DMS53 treated with DMSO at 0.1 percent for 48 hours (cell line): ENCODE measurements around the gene FLYWCH2.

Experiments
- DNase-seq: peaks from one replicate; lab custom pipeline; 2025; ENCODE audit not compliant: unreplicated experiment; lab: John Stamatoyannopoulos, UW

The FLYWCH2 gene

DNA sequence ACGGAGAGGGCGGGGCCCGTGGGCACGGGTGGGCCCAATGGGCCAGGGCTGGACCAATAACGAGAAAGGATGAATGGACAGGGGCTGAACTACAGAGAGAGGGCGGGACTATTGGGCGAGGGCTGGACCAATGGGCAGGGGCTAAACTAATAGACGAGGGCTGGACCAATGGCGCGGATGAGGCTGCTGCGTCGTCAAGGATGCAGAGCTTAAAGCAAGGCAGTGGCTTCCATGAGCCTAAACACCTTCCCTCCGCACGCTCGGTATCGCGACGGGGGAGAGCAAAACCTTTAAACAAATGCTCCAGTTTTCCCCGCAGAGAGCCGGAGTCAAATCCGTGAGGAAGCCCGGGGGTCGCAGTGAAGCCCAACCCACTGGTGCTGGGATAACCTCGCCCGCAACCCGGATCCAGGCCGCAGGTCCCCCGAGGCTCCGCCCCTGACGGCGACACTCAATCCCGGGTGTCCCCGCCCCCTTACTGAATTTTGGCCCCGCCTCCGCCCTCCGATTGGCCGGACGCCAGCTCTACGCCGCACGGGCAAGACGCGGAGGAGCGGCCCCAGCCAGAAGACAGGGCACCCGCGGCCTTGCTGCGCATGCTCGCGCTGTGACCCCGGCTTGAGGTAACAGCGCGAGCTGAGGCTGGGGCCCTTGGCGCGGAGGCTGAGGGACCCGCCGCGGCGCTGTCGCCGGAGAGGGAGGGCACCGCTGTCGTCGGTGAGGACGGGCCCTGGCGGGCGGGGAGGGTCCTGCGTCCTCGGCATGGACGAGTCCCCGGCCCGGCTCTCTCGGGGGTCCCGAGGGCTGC is at the start of gene FLYWCH2:
TSS of gene FLYWCH2 (plus strand) at position 566 of the 808 bp plus-strand sequence. CDS start 13,235 bp downstream, outside the sequence.
- DNase-seq: peak; percentile 81

DNA sequence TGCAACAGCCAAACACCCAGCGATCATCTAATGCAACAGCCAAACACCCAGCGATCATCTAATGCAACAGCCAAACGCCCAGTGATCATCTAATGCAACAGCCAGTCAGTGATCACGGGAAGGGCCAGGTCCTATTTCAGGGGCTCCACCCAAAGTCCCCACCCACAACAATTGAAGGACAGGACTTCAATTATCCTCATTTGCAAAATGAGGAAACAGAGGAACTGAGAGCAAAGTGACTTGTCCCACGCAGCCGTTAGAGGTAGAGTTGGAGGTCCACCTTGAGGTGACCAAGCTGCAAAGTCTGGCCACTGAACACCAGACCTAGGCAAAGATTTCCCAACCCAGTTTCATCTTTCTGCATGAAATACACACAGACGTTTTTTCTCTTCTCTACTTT is 49.2 kb upstream of the FLYWCH2 start:
- DNase-seq: no peak

GRCh38 chr16:2834968-2835367 is 48.0 kb upstream of the FLYWCH2 start:
- DNase-seq: no peak

GRCh38 chr16:2835638-2836493 is 47.1 kb upstream of the FLYWCH2 start:
- peak; percentile 34 for DNase-seq

- no peak for DNase-seq
These were observed 46.1 kb upstream of the FLYWCH2 start for GRCh38 chr16:2836646-2837508.

DNA sequence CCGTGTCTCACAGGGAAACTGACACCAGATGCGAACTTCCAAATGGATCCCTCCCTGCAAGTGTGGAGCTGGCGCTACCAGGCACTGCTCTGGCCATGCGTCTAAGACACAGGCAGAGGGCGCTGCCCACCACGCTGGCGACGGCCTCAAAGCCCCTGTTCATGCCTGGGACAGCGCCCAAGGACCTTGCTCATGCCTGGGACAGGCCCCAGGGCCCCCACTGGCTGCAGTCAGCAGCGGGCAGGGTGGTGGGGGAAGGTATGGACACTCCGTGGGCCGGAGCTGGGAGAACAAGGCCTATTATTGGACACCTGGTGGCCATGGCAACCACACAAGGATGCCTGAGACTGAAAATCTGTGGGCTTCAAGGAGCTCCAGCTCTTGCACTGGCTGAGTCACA is 44.1 kb upstream of the FLYWCH2 start:
- DNase-seq: peak; percentile 37

DNA sequence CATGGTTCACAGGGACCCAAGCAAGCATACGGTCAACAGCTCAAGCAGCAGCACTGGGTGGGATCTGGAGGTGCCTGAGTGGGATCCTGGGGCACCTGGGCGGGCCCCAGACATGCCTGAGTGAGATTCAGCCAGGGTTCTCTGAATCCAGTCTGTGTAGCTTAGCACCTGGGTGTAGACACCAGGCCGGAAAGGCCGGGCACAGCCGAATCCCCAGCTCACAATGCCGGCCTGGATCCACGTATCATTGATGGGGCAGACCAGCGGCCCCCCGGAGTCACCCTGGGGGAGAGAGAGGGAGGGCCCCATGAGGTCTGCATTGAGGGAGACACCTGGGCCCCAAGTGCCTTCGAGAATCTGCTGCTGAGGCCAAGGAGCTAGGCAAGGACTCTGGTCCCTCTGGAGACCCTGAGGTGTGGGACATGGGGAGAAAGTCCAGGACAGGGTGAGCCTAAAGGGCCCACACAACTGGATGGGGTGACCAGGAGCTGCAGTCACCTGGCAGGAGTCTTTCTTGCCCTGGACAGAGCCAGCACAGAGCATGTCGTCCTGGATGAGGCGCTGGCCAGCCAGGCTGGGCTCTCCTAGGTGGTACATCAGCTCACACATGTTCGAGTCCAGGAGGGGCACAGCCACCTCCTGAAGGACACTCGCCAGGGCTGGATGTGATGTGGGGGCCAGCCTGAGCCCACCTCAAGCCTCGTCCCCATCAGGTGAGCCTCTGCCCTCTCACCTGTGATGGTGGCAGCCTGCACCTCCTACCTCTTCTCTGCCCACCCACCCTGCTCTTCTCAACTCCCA is 43.2 kb upstream of the FLYWCH2 start:
- no peak for DNase-seq

GRCh38 chr16:2840914-2841313 is 42.1 kb upstream of the FLYWCH2 start:
- DNase-seq: no peak

GRCh38 chr16:2841606-2842339 is 41.2 kb upstream of the FLYWCH2 start:
- no peak for DNase-seq

- no peak for DNase-seq
These were observed 40.5 kb upstream of the FLYWCH2 start for GRCh38 chr16:2842340-2843000.

DNA sequence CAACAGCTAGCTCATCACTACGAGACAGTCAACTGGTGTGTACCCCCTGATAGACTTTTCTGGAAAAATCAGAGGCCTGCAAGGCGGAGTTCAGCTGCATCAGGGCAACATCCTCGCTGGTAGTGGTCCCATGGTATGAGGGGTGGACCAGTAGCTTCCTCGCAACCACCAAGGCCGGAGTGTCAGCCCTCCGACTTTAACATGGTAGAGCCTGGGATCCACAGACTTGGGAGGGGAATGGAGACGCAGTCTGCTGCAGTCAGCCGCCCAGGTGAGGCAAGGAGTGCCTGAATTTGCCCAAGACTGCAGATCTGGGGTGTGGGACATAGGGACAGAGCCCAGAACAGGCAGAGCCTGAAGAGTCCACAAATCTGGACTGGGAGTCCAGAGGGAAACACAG is 39.5 kb upstream of the FLYWCH2 start:
- DNase-seq: no peak

GRCh38 chr16:2845116-2845515 is 37.9 kb upstream of the FLYWCH2 start:
- DNase-seq: no peak

DNA sequence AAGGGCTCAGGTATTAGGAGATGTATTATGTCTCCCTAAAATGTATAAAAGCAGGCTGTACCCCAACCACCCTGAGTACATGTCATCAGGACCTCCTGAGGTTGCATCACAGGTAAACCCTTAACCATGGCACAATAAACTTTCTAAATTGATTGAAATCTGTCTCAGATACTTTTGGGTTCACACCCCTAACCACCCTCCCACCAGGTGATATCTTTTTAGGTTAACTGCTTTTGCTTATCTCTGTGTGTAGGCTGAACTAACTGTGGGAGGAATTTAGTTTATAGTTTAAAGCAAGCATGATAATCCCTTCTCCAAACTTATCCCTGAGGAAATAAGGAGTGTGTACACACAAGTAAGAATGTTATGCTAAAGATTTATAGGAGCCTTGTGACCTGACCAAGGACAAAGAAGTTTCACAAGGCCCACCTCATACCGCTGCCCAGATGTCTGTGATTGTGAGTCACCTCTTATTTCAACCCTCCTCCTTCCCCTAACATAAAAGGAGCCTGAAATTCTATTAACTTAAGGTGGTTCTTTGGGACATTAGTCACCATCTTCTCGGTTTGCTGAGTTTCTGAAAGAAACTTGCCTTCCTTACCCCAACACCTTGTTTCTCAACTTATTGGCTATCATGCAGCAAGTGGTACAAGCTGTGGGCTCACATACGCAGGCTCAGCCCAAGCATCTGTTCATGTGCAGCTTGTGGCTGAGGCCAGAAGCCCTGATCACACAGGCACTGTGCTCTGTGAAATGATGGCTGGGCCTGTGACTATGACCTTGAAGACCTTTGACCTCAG is 36.3 kb upstream of the FLYWCH2 start:
- DNase-seq: no peak

- DNase-seq: no peak
These were observed 33.9 kb upstream of the FLYWCH2 start for GRCh38 chr16:2848933-2849725.

DNA sequence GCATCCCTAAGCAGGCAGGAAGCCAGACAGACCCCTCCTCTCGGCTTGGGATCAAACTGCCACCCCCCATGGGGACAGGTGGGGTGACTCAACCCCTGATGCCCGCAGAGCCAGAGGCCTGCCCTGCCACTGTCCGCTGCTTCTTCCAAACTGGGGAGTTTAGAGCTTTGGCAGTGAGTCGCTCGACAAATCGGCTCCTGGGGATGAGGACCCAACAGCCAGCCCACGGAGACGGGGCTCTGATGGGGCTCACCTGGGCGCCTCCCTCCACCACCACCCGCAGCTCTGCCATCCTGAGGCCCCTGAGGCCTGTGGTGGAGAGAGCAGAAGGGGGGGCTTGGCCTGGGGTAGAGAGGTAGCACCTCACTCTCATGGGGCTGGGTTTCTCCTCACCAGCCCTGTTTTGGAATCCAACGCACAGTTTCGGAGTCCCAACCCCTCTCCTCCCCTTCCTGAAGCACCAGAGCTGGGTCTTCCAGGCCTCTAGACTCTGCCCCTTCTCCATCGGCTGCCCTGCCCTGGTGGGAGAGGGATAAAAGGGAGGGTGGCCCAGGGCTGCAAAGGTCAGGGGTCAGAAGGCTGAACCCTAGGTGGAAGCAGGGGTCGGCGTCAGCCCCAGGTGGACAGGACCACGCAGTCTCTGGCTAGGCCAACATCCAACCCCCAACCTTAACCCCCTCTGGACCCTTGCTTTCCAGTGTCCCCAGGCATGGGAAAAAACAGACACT is 30.8 kb upstream of the FLYWCH2 start:
- no peak for DNase-seq

GRCh38 chr16:2852731-2853507 is 30.1 kb upstream of the FLYWCH2 start:
- DNase-seq: no peak
